HG03025 (cell line): ENCODE data around the gene PALLD.
A peak's percentile ranks its signal among the peaks of the same experiment; 100 is the strongest.

Experiments
- ATAC-seq: cut with Tn5 transposase; IDR thresholded peaks from one replicate; pipeline ENCODE4 v1.9.1; 2021; ENCODE audit warnings: mild to moderate bottlenecking, moderate library complexity; ENCODE audit not compliant: unreplicated experiment, low FRiP score

Gene PALLD

DNA sequence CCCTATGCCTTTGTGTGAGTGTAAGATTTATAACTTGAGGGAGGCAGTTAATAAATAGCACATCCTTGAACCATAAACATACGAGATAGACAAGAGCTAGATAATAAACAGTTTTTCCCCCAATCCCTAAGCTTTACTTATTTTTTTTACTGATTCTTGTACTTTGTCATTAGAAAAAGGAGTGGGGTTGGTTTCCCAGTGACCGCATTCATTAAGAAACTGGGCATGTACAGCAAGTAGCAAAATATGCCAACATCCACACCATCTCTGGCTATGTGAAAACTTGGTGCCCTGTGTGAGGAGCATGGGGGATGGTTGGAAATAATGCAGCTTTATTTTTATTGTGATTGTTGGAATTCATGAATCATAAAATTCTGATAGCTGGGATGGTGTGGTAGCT lies 337.0 kb downstream of the PALLD start:
- no peak for ATAC-seq

DNA sequence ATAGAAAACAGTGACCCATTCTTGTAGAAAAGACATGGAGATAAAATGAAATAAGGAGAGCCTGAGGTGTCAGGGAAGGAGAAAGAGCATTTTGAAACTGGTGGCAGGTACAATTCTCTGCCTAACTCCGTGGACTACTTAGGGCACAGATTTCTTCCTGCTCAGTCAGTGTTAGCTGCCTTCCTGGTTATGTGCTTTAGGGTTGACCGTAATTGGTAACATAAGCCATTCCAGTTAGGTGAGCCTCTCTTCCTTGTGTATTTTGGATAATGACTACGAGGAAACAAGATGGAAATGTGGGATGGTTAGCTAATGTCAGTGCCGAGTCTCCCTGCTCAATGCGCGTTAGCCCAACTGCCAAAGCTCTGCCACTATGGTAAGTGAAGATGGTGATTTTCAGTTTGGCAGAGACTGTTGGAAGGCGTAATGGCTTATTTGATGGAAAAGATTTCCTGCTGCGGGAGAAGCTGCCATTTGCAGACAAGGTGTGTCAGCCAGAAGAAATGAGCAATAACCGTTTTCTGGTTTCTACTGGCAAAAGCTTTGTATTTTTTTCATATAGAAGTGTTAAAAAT lies 339.1 kb downstream of the PALLD start:
- ATAC-seq, result no peak

DNA sequence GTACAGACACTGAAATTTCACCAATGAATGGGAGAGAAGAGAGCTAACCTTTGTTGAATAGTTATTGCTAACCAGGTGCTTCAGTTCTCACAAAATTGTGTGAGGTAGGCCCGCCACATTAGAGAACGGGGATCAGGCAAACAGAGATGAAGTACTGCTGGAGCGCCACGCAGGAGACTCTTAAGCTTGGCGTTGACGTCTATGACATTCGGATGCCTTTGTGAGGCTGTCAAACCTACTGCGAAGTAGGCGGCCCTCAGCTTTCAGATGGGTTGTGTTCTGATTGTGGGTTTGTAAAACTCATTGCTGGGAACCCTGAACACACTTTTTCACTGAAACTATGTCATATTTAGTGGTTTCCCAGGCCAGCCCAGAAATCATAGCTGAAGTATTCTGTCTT lies 339.6 kb downstream of the PALLD start:
- no peak for ATAC-seq

GRCh38 chr4:168837922-168838321 lies 341.1 kb downstream of the PALLD start:
- ATAC-seq, result no peak

- ATAC-seq, result no peak
Measured at GRCh38 chr4:168839758-168840391, 343.0 kb downstream of the PALLD start.

- no peak for ATAC-seq
Measured at GRCh38 chr4:168840392-168840763, 343.5 kb downstream of the PALLD start.

DNA sequence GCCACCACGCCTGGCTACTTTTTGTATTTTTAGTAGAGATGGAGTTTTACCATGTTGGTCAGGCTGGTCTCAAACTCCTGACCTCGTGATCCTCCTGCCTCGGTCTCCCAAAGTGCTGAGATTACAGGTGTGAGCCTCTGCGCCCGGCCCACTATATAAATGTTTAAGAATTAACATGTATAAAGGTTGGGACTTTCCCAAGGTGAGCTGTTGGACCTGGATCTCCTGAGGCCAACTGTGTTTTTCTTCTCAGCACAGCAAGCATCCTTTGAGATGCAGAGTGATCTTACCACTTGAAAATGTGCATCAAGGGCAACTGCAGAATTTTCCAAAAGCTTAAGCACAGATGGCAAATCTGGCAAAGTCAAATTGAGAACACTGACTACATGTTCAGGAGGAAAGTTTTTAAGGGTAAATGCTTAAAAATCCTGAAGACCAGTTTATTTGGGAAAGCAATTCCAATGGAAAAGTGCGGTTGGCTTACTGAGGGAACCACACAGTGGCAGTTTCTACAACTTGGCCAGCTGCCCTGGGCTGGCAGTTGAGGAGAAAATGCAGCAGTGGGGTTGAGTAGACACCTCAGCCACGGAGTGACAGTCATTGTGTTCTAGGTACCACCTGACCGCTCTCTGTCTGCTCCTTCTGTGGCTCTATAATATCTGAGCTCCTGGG lies 344.3 kb downstream of the PALLD start:
- ATAC-seq, result no peak

GRCh38 chr4:168841672-168842019 lies 344.8 kb downstream of the PALLD start:
- no peak for ATAC-seq

- ATAC-seq, result no peak
Measured at GRCh38 chr4:168842186-168842585, 345.3 kb downstream of the PALLD start.

- ATAC-seq, result no peak
Measured at GRCh38 chr4:168843635-168844034, 346.8 kb downstream of the PALLD start.

DNA sequence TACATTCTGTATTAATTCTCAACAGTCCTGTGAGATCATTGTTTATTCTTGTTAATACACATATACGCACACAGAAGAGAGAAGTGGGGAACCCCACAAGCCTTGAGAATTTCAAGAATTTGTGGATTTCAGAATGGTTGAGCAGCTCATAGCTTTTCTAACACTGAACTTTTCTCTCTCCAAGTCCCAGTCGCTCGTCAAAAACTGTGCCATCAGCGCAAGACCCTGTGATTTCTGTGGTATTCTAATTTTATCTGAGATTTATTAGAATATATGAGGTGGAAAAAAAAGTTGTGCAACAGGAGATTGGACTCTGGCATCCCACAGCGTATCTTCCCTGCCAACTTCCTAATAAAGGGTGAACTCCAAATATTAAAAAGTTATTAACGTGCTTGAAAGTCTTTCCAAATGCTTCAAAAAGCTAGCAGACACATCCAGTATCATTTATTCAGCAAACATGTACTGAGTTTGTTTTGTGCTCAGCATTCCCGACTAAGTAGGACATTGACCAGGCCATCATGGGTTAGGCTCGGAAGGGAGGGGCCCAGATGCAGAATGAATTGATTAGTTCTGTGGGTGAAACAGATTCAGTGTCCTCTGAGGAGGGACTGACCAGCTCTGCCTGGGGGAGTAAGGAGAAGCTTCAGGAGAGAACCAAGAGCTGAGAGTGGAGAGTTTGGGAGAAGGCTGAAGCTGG lies 347.6 kb downstream of the PALLD start:
- ATAC-seq, result no peak

GRCh38 chr4:168845897-168846296 lies 349.0 kb downstream of the PALLD start:
- no peak for ATAC-seq

DNA sequence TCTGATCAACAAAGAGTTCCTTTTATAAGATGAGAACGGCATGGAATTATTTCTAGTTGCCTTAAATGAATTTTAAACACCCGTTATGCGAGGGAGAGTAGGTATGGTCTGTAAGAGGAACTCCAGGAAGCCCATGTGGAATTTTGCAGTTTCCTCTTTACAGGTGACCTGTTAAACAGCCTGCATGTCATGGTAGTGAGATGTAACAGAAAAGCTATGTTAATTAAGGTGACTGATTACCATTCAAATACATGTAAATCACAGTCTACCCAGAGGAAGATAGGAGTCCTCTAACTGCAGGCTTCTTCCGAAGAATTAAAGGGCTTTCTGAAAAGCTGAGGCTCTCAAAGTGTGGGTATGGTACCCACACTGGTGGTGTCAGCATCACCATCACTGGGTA lies 349.6 kb downstream of the PALLD start:
- no peak for ATAC-seq

DNA sequence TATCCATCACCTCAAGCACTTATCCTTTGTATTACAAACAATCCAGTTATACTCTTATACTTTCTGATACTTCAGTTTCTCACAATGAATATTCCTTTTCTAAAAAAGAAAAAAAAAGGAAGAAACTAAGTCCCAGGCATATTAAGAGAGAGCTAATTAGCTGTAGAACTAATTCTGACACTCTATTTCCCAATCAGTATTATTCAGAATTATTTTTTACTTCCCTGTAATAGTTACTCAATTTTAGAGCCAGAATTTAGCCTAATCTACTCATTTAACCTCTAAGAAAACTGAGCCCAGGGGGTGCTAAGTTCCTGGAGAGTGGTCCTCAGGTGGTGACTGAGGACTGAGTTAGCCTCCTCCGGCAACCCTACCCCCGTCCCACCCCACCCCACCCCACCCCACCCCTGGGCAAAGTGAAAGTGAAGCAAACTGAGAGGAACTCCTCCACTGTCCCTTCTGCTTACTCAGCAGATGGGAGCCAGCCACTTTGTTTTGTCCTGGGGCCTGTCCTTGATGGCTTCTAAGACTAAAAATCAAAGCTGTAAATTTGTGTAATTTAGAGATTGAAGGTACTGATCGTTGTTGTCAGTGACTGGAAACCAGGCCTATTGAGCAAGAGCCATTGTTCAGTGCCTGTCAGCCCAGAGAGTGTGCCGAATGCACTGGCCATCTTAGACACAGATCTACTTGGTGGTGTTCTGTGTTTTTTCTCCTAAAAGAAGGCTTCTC lies 351.1 kb downstream of the PALLD start:
- ATAC-seq, result no peak

DNA sequence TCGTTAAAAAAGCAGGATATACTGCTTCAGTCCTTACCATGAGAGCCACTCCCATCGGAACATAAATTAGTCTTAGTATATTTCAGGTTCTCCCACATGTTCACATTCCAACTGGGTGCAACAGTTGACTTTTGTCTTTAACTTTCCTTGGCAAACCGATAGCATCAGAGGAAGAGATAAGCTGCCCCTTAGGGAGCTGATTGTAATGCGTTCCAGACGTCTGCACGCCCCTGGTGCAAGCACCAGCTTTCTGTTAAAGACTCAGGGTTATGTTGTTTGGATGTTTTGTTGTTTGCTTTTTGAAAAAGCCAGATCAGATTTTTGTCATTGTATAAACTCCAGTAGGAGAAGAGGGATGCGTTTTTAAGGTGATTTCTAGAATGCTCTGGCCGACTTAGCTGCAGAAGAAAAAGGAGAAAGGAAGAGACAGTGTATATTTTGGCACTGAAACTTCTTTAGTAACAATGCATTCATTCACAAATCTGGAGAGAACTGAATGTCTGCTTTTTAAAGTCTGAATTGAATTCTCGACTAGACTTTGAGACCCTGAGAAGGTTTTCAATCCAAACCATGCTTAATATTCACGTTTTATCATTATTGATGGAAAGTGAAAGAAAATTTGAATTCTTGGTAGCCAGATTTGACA lies 352.3 kb downstream of the PALLD start:
- ATAC-seq, result no peak

DNA sequence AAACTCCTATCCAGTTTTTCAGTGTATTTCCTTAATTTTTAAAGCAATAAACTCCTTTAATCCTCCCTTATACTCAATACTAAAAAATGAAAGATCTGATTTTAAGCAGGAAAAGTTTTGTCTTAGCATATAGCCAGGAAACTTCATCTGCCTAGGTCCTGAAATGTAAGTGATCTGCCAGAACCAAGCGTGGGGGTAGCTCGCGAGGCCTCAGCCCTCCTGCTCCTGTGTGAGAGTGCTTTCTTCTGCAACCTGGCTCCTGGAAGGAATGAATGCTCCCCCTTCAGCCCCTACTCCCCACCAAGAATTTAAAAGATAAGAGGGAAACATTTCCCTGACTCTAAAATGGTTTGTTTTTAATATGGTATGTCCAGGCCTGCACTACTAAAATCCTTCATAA lies 353.1 kb downstream of the PALLD start:
- ATAC-seq, result no peak

DNA sequence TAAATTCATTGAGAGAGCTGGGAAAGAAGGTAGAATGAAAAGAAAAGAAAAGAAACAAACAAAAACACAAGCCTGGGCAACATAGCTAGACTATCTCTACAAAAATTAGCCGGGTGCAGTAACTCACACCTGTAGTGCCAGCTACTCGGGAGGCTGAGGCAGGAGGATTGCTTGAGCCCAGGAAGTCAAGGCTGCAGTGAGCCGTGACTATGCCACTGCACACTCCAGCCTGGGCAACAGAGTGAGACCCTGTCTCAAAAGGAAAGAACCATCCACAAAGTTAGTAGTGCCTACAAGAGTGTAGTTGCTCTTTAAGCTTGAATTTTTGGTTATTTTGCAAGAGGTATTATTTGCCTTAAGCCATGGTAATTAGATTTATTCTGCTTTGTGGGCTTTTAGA lies 355.5 kb downstream of the PALLD start:
- ATAC-seq, result no peak

DNA sequence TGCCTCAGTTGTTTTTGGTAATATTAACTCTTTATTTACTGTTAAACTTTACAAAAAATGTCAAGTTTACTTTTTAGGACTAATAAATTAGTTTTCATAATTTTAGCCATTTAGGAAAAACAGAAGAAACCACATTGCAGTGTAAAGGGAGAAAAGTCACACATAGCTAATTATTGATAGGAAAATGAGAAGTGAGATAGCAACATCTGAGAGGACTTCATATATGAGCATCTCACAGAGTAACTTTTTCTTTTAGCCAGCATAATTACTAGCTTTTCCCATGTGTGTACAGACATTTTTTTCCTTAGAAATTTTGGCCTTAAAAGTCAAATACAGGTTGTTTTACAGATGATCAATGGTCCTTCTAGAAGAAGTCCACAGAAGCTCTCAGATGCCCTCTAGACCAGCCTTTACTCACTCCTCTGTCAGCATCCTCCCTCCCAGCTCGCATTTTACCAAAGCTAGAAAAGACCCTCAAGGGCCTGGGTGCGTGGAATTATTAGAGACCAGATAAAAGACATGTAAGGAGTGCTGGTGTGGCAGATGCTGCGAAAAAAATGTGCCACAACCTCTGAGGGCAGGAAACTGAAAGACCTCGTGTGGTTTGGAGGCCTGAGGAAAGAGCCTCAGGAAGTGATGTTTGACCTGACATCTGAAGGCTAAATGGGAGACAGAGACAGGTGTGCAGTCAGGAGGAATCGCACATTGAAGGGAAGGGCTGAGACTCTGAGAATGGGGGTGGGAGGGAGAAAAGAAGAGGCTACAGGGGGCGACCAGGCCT lies 356.3 kb downstream of the PALLD start:
- peak; percentile 47 for ATAC-seq

GRCh38 chr4:168853770-168854169 lies 356.9 kb downstream of the PALLD start:
- ATAC-seq, result peak; percentile 67
